Smooth muscle cell (in vitro differentiated cells): ENCODE results near the gene LGR6. TPM values are rescaled to one million over a fixed set of nuclear protein-coding genes. Genes with fewer than 3 reads are reported as not detected.

Source experiments
- DNase-seq: peaks from one replicate; lab custom pipeline; 2025; ENCODE audit not compliant: unreplicated experiment; lab: John Stamatoyannopoulos, UW
- H2AFZ ChIP-seq: fragments of 200-600 bp; sonication (generic); 2 replicates; pipeline ENCODE4 v1.6.0; 2016; ENCODE audit warnings: antibody characterized with exemption, low read depth, mild to moderate bottlenecking
- H3F3A ChIP-seq: fragments of 200-600 bp; sonication (generic); 2 replicates; pipeline ENCODE4 v1.6.0; 2017; ENCODE audit warnings: antibody characterized with exemption, low read depth
- H3K27ac ChIP-seq: fragments of 200-600 bp; sonication (generic); 2 replicates; pipeline ENCODE4 v1.5.1; 2016; ENCODE audit warnings: low read depth, mild to moderate bottlenecking
- H3K27me3 ChIP-seq: fragments of 200-600 bp; sonication (generic); 2 replicates; pipeline ENCODE4 v1.6.1; 2016; ENCODE audit warnings: low read depth, mild to moderate bottlenecking
- H3K36me3 ChIP-seq: fragments of 200-600 bp; sonication (generic); 2 replicates; pipeline ENCODE4 v1.5.1; 2016; ENCODE audit warnings: low read depth
- H3K4me1 ChIP-seq: fragments of 200-600 bp; sonication (generic); 2 replicates; pipeline ENCODE4 v1.5.1; 2016; ENCODE audit warnings: low read depth
- H3K4me2 ChIP-seq: fragments of 200-600 bp; sonication (generic); 2 replicates; pipeline ENCODE4 v1.6.0; 2016; ENCODE audit warnings: mild to moderate bottlenecking
- H3K4me3 ChIP-seq: fragments of 200-600 bp; sonication (generic); 2 replicates; pipeline ENCODE4 v1.5.1; 2016; ENCODE audit warnings: mild to moderate bottlenecking
- H3K79me2 ChIP-seq: fragments of 200-600 bp; sonication (generic); 2 replicates; pipeline ENCODE4 v1.6.0; 2016; ENCODE audit warnings: low read depth, mild to moderate bottlenecking
- H3K9ac ChIP-seq: fragments of 200-600 bp; sonication (generic); 2 replicates; pipeline ENCODE4 v1.6.0; 2016; ENCODE audit warnings: low read depth
- H3K9me3 ChIP-seq: fragments of 200-600 bp; sonication (generic); replicated peaks from 2 replicates; pipeline ENCODE4 v1.5.1; 2016; ENCODE audit warnings: low read depth
- H4K20me1 ChIP-seq: fragments of 200-600 bp; sonication (generic); 2 replicates; pipeline ENCODE4 v1.6.0; 2016; ENCODE audit warnings: low read depth
- whole genome bisulfite sequencing: methylation state at CpG from one replicate; pipeline ENCODE4 v1.1.7; 2016; ENCODE audit warnings: low lambda C conversion rate; 5-methylcytosine and 5-hydroxymethylcytosine counted together
- polyA plus RNA-seq: library from polyadenylated mRNA; unstranded; fragments of >200 nt; fragmentation: Nextera tagmentation; extraction: Ambion mirVana; gene quantifications from 2 replicates; pipeline ENCODE4 v1.2.1, GENCODE V29; 2016
- total RNA-seq: library from RNA; depleted of rRNA; stranded (reverse); fragments of >200 nt; gene quantifications from 2 replicates; pipeline ENCODE4 v1.2.3, GENCODE V29; 2014
- TF ChIP-seq, protein P1 (sequence below): fragments of 200-600 bp; sonication (generic); IDR thresholded peaks from 2 replicates; pipeline ENCODE4 v1.5.1; 2017; ENCODE audit warnings: borderline replicate concordance, mild to moderate bottlenecking, antibody characterized with exemption; ENCODE audit not compliant: insufficient read depth, poor library complexity, severe bottlenecking

Gene LGR6
- total and polyA plus RNA-seq, 2 experiments from 2014 or later, result 1.8 to 2.9 TPM

DNA sequence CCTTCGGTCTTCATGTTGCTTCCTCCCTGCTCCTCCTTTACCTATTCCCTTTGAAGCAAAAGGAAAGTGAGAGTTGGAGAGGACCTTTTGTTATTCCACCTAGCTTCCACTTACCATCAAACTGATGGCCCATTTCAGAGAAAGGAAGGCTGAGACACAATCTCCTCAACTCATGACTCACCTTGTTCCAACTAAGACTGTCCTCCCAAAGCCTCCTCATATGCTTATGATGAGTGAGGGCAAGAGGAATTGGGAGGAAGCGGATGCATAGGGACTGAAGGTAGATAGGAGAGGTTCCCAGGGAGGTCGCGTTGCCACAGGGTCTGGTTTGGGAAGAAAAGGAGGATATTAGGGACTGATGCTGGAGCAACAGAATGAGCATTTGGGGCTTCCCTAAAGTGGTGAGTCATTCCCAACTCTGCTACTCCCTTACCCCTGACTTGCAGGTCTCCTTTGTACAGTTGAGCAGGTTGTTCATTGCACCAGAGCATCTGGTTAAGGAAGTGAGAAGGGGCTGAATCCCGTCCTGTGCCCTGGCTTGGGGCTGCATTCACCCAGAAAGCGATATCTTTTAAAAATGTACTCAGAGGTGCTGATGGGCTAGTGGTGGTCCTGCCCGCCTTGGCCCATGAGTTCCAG, 35.0 kb downstream of the LGR6 start:
- TF ChIP-seq, protein P1, sequence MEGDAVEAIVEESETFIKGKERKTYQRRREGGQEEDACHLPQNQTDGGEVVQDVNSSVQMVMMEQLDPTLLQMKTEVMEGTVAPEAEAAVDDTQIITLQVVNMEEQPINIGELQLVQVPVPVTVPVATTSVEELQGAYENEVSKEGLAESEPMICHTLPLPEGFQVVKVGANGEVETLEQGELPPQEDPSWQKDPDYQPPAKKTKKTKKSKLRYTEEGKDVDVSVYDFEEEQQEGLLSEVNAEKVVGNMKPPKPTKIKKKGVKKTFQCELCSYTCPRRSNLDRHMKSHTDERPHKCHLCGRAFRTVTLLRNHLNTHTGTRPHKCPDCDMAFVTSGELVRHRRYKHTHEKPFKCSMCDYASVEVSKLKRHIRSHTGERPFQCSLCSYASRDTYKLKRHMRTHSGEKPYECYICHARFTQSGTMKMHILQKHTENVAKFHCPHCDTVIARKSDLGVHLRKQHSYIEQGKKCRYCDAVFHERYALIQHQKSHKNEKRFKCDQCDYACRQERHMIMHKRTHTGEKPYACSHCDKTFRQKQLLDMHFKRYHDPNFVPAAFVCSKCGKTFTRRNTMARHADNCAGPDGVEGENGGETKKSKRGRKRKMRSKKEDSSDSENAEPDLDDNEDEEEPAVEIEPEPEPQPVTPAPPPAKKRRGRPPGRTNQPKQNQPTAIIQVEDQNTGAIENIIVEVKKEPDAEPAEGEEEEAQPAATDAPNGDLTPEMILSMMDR, result no peak
- Histone ChIP-seq H3K4me1 (no peaks in the 10 kb centered on the region), H3K9me3 (no peaks in the 10 kb centered on the region), H3K36me3 (no peaks in the 10 kb centered on the region), H3K4me2 (peak overlapping the region; percentile 27), H4K20me1 (no peaks in the 10 kb centered on the region), H3K27ac (peak overlapping the region; percentile 58), H2AFZ (no peak overlapping the region), H3K79me2 (no peaks in the 10 kb centered on the region), H3F3A (peaks cover 37% of the 10 kb centered on the region), H3K4me3 (no peak overlapping the region), H3K9ac (no peak overlapping the region), H3K27me3 (no peaks in the 10 kb centered on the region)
- no peak for DNase-seq
- WGBS, result 86% methylated on average over 7 of the region's 7 CpGs

DNA sequence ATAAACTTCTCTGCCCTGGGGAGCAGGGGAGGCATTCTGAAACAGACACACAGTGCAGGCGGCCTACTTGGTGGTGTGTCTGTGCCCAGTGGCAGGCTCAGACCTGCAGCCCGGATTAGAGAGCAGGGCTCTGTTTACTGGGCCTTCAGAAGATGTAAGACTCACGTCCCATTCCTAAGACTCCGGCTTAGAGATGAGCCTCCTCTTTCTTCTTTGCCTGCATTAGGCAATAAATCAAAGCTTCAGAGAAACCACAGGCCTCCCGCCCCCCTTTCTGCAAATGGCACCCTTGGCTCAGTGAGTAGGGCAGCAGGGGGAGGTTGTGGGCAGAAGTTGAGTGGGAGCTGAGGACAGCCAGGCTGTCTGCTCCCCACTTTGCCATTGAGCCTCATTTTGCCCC, 35.8 kb downstream of the LGR6 start:
- H3K4me3 ChIP-seq, result no peak overlapping the region
- H3K4me2 ChIP-seq, result peak overlapping the region; percentile 27
- no peaks in the 10 kb centered on the region for H3K36me3 ChIP-seq
- no peak overlapping the region for H3K9ac ChIP-seq
- H3K79me2 ChIP-seq, result no peaks in the 10 kb centered on the region
- H2AFZ ChIP-seq, result no peak overlapping the region
- WGBS, result 6% methylated on average over 5 of the region's 5 CpGs
- peaks cover 43% of the 10 kb centered on the region for H3F3A ChIP-seq
- H3K9me3 ChIP-seq, result no peaks in the 10 kb centered on the region
- H3K27ac ChIP-seq, result peak overlapping the region; percentile 58
- H3K27me3 ChIP-seq, result no peaks in the 10 kb centered on the region
- H4K20me1 ChIP-seq, result no peaks in the 10 kb centered on the region
- H3K4me1 ChIP-seq, result peaks cover 2% of the 10 kb centered on the region
- no peak for DNase-seq
- TF ChIP-seq, protein P1, result no peak

DNA sequence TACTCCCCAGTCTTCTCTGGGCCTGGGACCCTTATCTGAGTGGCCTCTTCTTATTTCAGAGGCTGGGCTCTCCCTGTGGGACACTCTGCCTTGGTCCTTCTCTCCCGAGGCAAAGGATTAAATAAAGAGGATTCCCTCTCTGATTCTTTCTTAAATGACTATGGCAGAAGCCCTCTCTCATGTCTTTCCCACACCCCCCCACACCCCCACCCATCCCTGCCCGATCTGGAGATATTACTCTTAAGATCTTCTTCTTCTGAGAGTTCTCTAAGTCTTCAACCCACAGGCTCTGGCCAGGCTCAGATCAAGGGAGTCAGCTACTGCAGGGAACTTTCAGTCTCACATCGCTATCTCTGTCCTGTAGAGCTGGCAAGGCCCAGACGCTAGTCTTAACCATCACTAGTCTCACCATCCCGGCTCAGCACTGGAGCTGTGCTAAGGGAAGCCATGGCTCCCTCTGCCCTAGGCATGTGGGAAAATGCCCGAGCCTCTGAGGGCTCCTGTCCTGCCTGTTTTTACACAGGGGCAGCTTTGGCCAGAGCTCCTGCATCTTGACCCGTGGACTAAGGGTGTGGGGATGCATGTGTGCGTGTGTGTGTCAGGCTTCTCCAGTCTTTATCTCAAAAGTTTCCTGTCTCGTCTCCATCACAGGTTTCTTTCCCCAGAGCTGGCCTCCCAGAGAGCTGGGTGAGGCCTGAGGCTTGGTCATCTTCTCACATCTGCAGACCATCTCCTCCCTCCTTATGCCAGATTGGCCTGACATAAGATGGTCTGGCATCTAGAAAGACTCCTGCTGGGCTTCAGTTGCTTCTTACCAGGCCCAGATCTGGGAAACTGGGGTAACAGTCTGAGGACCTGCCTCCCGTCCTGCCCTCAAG, 36.7 kb downstream of the LGR6 start:
- 33% methylated on average over 10 of the region's 10 CpGs for WGBS
- Histone ChIP-seq H3K36me3 (no peaks in the 10 kb centered on the region), H3K4me2 (peak overlapping the region; percentile 27), H3K79me2 (no peaks in the 10 kb centered on the region), H3K9ac (no peak overlapping the region), H3K4me1 (peaks cover 2% of the 10 kb centered on the region), H3K27ac (peak overlapping the region; percentile 58), H2AFZ (no peak overlapping the region), H4K20me1 (no peaks in the 10 kb centered on the region), H3F3A (peaks cover 51% of the 10 kb centered on the region), H3K9me3 (no peaks in the 10 kb centered on the region), H3K27me3 (no peaks in the 10 kb centered on the region), H3K4me3 (no peak overlapping the region)
- no peak for DNase-seq
- TF ChIP-seq, protein P1, result no peak
